Measurements from ENCODE around the gene TMEM164.

Gene TMEM164

GRCh38 chrX:110004215-110004614 is 1.3 kb downstream of the TMEM164 start:
- no peak for DNase-seq

- no peak for DNase-seq
These were observed 1.9 kb downstream of the TMEM164 start for GRCh38 chrX:110004731-110005369.

GRCh38 chrX:110006161-110006560 is 3.2 kb downstream of the TMEM164 start:
- DNase-seq = no peak

GRCh38 chrX:110006821-110007375 is 4.0 kb downstream of the TMEM164 start:
- no peak for DNase-seq

- no peak for DNase-seq
These were observed 5.2 kb downstream of the TMEM164 start for GRCh38 chrX:110008011-110008635.

GRCh38 chrX:110012818-110013485 is 10.0 kb downstream of the TMEM164 start:
- DNase-seq = no peak

- no peak for DNase-seq
These were observed 11.1 kb downstream of the TMEM164 start for GRCh38 chrX:110013968-110014367.

- DNase-seq = no peak
These were observed 12.1 kb downstream of the TMEM164 start for GRCh38 chrX:110015032-110015431.

- DNase-seq = no peak
These were observed 13.0 kb downstream of the TMEM164 start for GRCh38 chrX:110015915-110016314.

- no peak for DNase-seq
These were observed 17.6 kb downstream of the TMEM164 start for GRCh38 chrX:110020536-110020935.

GRCh38 chrX:110021258-110022022 is 18.5 kb downstream of the TMEM164 start:
- DNase-seq = no peak

- no peak for DNase-seq
These were observed 19.9 kb downstream of the TMEM164 start for GRCh38 chrX:110022599-110023448.

- no peak for DNase-seq
These were observed 22.5 kb downstream of the TMEM164 start for GRCh38 chrX:110025395-110025794.

- no peak for DNase-seq
These were observed 23.4 kb downstream of the TMEM164 start for GRCh38 chrX:110026099-110026844.

GRCh38 chrX:110032534-110033147 is 29.7 kb downstream of the TMEM164 start:
- DNase-seq = no peak

GRCh38 chrX:110034036-110034435 is 31.1 kb downstream of the TMEM164 start:
- no peak for DNase-seq

- no peak for DNase-seq
These were observed 33.5 kb downstream of the TMEM164 start for GRCh38 chrX:110036162-110037033.

GRCh38 chrX:110037178-110037577 is 34.3 kb downstream of the TMEM164 start:
- no peak for DNase-seq

- DNase-seq = no peak
These were observed 36.0 kb downstream of the TMEM164 start for GRCh38 chrX:110038900-110039299.

- DNase-seq = peak in 1 of 5 experiments; percentile 0
These were observed 39.1 kb downstream of the TMEM164 start for GRCh38 chrX:110041980-110042379.
